H1 (cell line): Measurements from ENCODE around the gene TLR10. TPM values are rescaled to one million over a fixed set of nuclear protein-coding genes. Genes with fewer than 3 reads are reported as not detected.

ENCODE experiments used
- CTCF ChIA-PET: fragments of 300-600 bp; sonication (Branson Sonifier 250); formaldehyde crosslinking; loops from one replicate; lab custom pipeline; 2021; ENCODE audit not compliant: partially characterized antibody; lab: Charles Lee
- POLR2A ChIA-PET: fragments of 300-600 bp; sonication (Branson Sonifier 250); formaldehyde crosslinking; loops from one replicate; lab custom pipeline; 2021; ENCODE audit warnings: inconsistent platforms; ENCODE audit not compliant: partially characterized antibody; lab: Charles Lee
- DNase-seq, 2 experiments: peaks; one replicate each; pipeline versions ENCODE4 v3.0.0 to v3.0.0-alpha.2; 2010 to 2022; ENCODE audit warnings: low spot score in 2 of 2, low read depth in 1 of 2, mixed read lengths in 1 of 2
- FAIRE-seq: peaks from 2 replicates; lab custom pipeline; 2011; peaks lifted over from hg19 to GRCh38; lab: Jason Lieb, UNC
- H2AFZ ChIP-seq: 2 replicates; pipeline ENCODE4 v1.8.1; 2012; ENCODE audit warnings: low read length, inconsistent platforms
- H2AK5ac ChIP-seq: 2 replicates; pipeline ENCODE4 v1.6.1; 2013; ENCODE audit warnings: low read depth, low read length
- H2BK120ac ChIP-seq: replicated peaks from 2 replicates; pipeline ENCODE3; 2013; ENCODE audit warnings: low read depth, low read length, inconsistent platforms
- H2BK12ac ChIP-seq: 2 replicates; pipeline ENCODE4 v1.6.1; 2013; ENCODE audit warnings: low read depth, low read length
- H2BK15ac ChIP-seq: 2 replicates; pipeline ENCODE4 v1.6.1; 2013; ENCODE audit warnings: low read length
- H2BK20ac ChIP-seq: 2 replicates; pipeline ENCODE4 v1.6.1; 2013; ENCODE audit warnings: low read length
- H2BK5ac ChIP-seq: 2 replicates; pipeline ENCODE4 v1.6.1; 2013; ENCODE audit warnings: low read depth, low read length
- H3K14ac ChIP-seq: 2 replicates; pipeline ENCODE4 v1.6.1; 2013; ENCODE audit warnings: inconsistent platforms; ENCODE audit not compliant: insufficient read length
- H3K18ac ChIP-seq: 2 replicates; pipeline ENCODE4 v1.6.1; 2013; ENCODE audit warnings: low read length; ENCODE audit errors: extremely low read depth
- H3K23ac ChIP-seq: 2 replicates; pipeline ENCODE4 v1.6.1; 2013; ENCODE audit warnings: inconsistent platforms; ENCODE audit not compliant: insufficient read length
- H3K23me2 ChIP-seq: 2 replicates; pipeline ENCODE4 v1.6.1; 2013; ENCODE audit warnings: low read depth, low read length
- H3K27ac ChIP-seq: 2 replicates; pipeline ENCODE4 v1.6.1; 2011; ENCODE audit warnings: low read depth, low read length, inconsistent platforms
- H3K27me3 ChIP-seq, 4 experiments: replicated peaks in 1 of 4; 1 replicate in 1 of 4; 2 replicates in 3 of 4; pipeline versions ENCODE4 v1.6.1 to v1.8.1; 2011 to 2013; ENCODE audit warnings: low read length in 3 of 4, mild to moderate bottlenecking in 3 of 4, inconsistent platforms in 2 of 4, mixed read lengths in 2 of 4, moderate library complexity in 1 of 4; ENCODE audit not compliant: control insufficient read depth in 3 of 4, insufficient read depth in 3 of 4; ENCODE audit errors: extremely low read depth in 1 of 4
- H3K36me3 ChIP-seq, 4 experiments: 2 replicates each; pipeline versions ENCODE4 v1.6.1 to v1.8.1; 2011 to 2013; ENCODE audit warnings: mild to moderate bottlenecking in 4 of 4, low read length in 3 of 4, moderate library complexity in 2 of 4, control low read depth in 1 of 4, inconsistent platforms in 1 of 4; ENCODE audit not compliant: insufficient read depth in 4 of 4, control insufficient read depth in 2 of 4
- H3K4ac ChIP-seq: replicated peaks from 2 replicates; pipeline ENCODE3; 2013; ENCODE audit warnings: low read length, low read depth, mixed read lengths, inconsistent platforms; ENCODE audit not compliant: insufficient read length
- H3K4me1 ChIP-seq, 4 experiments: replicated peaks in 1 of 4; 1 replicate in 1 of 4; 2 replicates in 3 of 4; pipeline versions ENCODE4 v1.6.1 to v1.8.1; 2011 to 2013; ENCODE audit warnings: low read length in 3 of 4, inconsistent platforms in 2 of 4, mixed read lengths in 1 of 4; ENCODE audit not compliant: insufficient read depth in 4 of 4, control insufficient read depth in 3 of 4
- H3K4me2 ChIP-seq, 2 experiments: 2 replicates each; pipeline versions ENCODE4 v1.6.1 to v1.8.1; 2011 to 2013; ENCODE audit warnings: low read depth in 2 of 2, low read length in 2 of 2, control low read depth in 1 of 2, inconsistent platforms in 1 of 2, mild to moderate bottlenecking in 1 of 2; ENCODE audit not compliant: insufficient read depth in 1 of 2
- H3K4me3 ChIP-seq, 4 experiments: fragments of 200-600, 300-600 bp in 1 of 4; sonication (generic), shearing (Covaris generic), sonication (Bioruptor Twin) in 1 of 4; 2 replicates each; pipeline versions ENCODE4 v1.5.1 to v1.8.1; 2011 to 2016; ENCODE audit warnings: low read length in 4 of 4, low read depth in 3 of 4, control low read depth in 2 of 4, inconsistent platforms in 2 of 4, mild to moderate bottlenecking in 2 of 4, mixed read lengths in 1 of 4, moderate library complexity in 1 of 4; ENCODE audit not compliant: insufficient read depth in 2 of 4; ENCODE audit errors: extremely low read depth in 1 of 4
- H3K56ac ChIP-seq: replicated peaks from 2 replicates; pipeline ENCODE3; 2013; ENCODE audit warnings: low read depth, mild to moderate bottlenecking, mixed read lengths, low read length, inconsistent platforms; ENCODE audit not compliant: insufficient read length
- H3K79me1 ChIP-seq: 2 replicates; pipeline ENCODE4 v1.6.1; 2013; ENCODE audit warnings: low read depth, low read length, control low read depth
- H3K79me2 ChIP-seq, 2 experiments: 2 replicates each; pipeline versions ENCODE4 v1.6.1 to v1.8.1; 2012 to 2013; ENCODE audit warnings: low read length in 2 of 2, mild to moderate bottlenecking in 2 of 2, inconsistent platforms in 1 of 2; ENCODE audit not compliant: insufficient read depth in 2 of 2, control insufficient read depth in 1 of 2
- H3K9ac ChIP-seq, 4 experiments: replicated peaks in 1 of 4; 1 replicate in 1 of 4; 2 replicates in 3 of 4; pipeline versions ENCODE4 v1.6.1 to v1.8.1; 2011 to 2013; ENCODE audit warnings: low read depth in 3 of 4, low read length in 3 of 4, control low read depth in 2 of 4, mild to moderate bottlenecking in 2 of 4, moderate library complexity in 2 of 4, inconsistent platforms in 1 of 4; ENCODE audit errors: extremely low read depth in 1 of 4
- H3K9me3 ChIP-seq, 2 experiments: 2 replicates each; pipeline versions ENCODE4 v1.6.1 to v1.8.1; 2012 to 2013; ENCODE audit warnings: mild to moderate bottlenecking in 2 of 2, moderate library complexity in 2 of 2, control low read depth in 1 of 2, inconsistent platforms in 1 of 2, low read depth in 1 of 2, low read length in 1 of 2, mixed read lengths in 1 of 2; ENCODE audit not compliant: insufficient read depth in 2 of 2
- H4K20me1 ChIP-seq, 2 experiments: replicated peaks in 1 of 2; 2 replicates each; pipeline versions ENCODE3 to v1.8.1; 2011 to 2013; ENCODE audit warnings: inconsistent platforms in 2 of 2, low read length in 2 of 2, mild to moderate bottlenecking in 1 of 2; ENCODE audit not compliant: insufficient read depth in 2 of 2, control insufficient read depth in 1 of 2
- H4K5ac ChIP-seq: 2 replicates; pipeline ENCODE4 v1.6.1; 2013; ENCODE audit warnings: low read length, low read depth, mixed read lengths, inconsistent platforms; ENCODE audit not compliant: insufficient read length
- H4K8ac ChIP-seq: 2 replicates; pipeline ENCODE4 v1.8.0; 2013; ENCODE audit warnings: mild to moderate bottlenecking, moderate library complexity, low read length, inconsistent platforms; ENCODE audit not compliant: insufficient read depth; ENCODE audit errors: extremely low read depth
- H4K91ac ChIP-seq: replicated peaks from 2 replicates; pipeline ENCODE3; 2013; ENCODE audit warnings: low read length, mixed read lengths, inconsistent platforms; ENCODE audit not compliant: insufficient read length
- BCL11A ChIP-seq, 2 experiments: IDR thresholded peaks; one replicate each; pipeline ENCODE4 v1.6.1; 2011; ENCODE audit warnings: low read depth in 2 of 2, low read length in 2 of 2, mild to moderate bottlenecking in 2 of 2
- EP300 ChIP-seq, 2 experiments: IDR thresholded peaks; 1 replicate in 1 of 2; 2 replicates in 1 of 2; pipeline ENCODE4 v1.6.1; 2011 to 2012; ENCODE audit warnings: low read depth in 2 of 2, low read length in 2 of 2, mild to moderate bottlenecking in 2 of 2, borderline replicate concordance in 1 of 2, inconsistent platforms in 1 of 2, moderate library complexity in 1 of 2
- GTF2F1 ChIP-seq: IDR thresholded peaks from 2 replicates; pipeline ENCODE4 v1.6.1; 2012; ENCODE audit warnings: low read depth, low read length, improper control_type of control experiment, borderline replicate concordance
- KDM4A ChIP-seq: IDR thresholded peaks from one replicate; pipeline ENCODE4 v1.7.1; 2012; ENCODE audit warnings: low read depth, mild to moderate bottlenecking, moderate library complexity, low read length, inconsistent platforms; ENCODE audit not compliant: severe bottlenecking
- POLR2A ChIP-seq, 2 experiments: IDR thresholded peaks; 1 replicate in 1 of 2; 2 replicates in 1 of 2; pipeline ENCODE4 v1.6.1; 2011; ENCODE audit warnings: low read depth in 2 of 2, low read length in 2 of 2, mild to moderate bottlenecking in 2 of 2; ENCODE audit errors: control extremely low read depth in 1 of 2
- RAD21 ChIP-seq, 2 experiments: IDR thresholded peaks in 1 of 2; conservative IDR thresholded peaks in 1 of 2; 2 replicates each; pipeline ENCODE4 v1.6.1; 2011; ENCODE audit warnings: low read depth in 2 of 2, low read length in 2 of 2, improper control_type of control experiment in 1 of 2, inconsistent platforms in 1 of 2, mild to moderate bottlenecking in 1 of 2, moderate library complexity in 1 of 2
- SUZ12 ChIP-seq: fragments of 200-600 bp; sonication (generic); IDR thresholded peaks from 2 replicates; pipeline ENCODE4 v1.6.1; 2012; ENCODE audit warnings: mild to moderate bottlenecking, inconsistent platforms, low read length, moderate library complexity, mixed read lengths
- WGBS, 2 experiments: shearing (Covaris generic) in 1 of 2; methylation state at CpG; one replicate each; pipeline versions ENCODE4 v1.1.6 to v1.1.7; 2013 to 2015; ENCODE audit warnings: low lambda C conversion rate in 2 of 2, mixed read lengths in 2 of 2, inconsistent platforms in 1 of 2, low coverage in 1 of 2, missing lambda C conversion rate in 1 of 2; ENCODE audit not compliant: insufficient replicate concordance in 2 of 2, insufficient coverage in 1 of 2, insufficient read length in 1 of 2; ENCODE audit errors: extremely low coverage in 1 of 2, missing lambda C conversion rate in 1 of 2; 5-methylcytosine and 5-hydroxymethylcytosine counted together
- polyA plus RNA-seq, 7 experiments: library from polyadenylated mRNA; depleted of rRNA in 3 of 7; stranded (reverse) in 5 of 7; unstranded in 2 of 7; fragments of >200 nt in 5 of 7; fragments of 200-250 nt in 2 of 7; gene quantifications; 1 replicate in 5 of 7; 2 replicates in 1 of 7; 4 replicates in 1 of 7; pipeline versions ENCODE4 v1.2.1 to v1.2.3, GENCODE V29; 2011 to 2013; ENCODE audit warnings: missing spikeins in 2 of 7, mixed read lengths in 2 of 7
- total RNA-seq: library from RNA; stranded (reverse); fragmentation: NEBNext Ultra II Directional; extraction: Animal tissue kit (Norgen Biotek cat#: 25700); gene quantifications from 2 replicates; pipeline ENCODE4 v1.2.1, GENCODE V29; 2021
- TF ChIP-seq, protein P1 (sequence below), 3 experiments: IDR thresholded peaks; 1 replicate in 2 of 3; 2 replicates in 1 of 3; pipeline versions ENCODE4 v1.5.1 to v1.6.1; 2011; ENCODE audit warnings: low read length in 3 of 3, mild to moderate bottlenecking in 3 of 3, inconsistent platforms in 2 of 3, low read depth in 1 of 3, moderate library complexity in 1 of 3; ENCODE audit not compliant: insufficient read depth in 1 of 3; ENCODE audit errors: control extremely low read depth in 1 of 3

Gene TLR10
- total and polyA plus RNA-seq, 2 of the 8 experiments (the other 6 are each of a cell fraction or from before 2014, with no cell fraction given), result not detected

DNA sequence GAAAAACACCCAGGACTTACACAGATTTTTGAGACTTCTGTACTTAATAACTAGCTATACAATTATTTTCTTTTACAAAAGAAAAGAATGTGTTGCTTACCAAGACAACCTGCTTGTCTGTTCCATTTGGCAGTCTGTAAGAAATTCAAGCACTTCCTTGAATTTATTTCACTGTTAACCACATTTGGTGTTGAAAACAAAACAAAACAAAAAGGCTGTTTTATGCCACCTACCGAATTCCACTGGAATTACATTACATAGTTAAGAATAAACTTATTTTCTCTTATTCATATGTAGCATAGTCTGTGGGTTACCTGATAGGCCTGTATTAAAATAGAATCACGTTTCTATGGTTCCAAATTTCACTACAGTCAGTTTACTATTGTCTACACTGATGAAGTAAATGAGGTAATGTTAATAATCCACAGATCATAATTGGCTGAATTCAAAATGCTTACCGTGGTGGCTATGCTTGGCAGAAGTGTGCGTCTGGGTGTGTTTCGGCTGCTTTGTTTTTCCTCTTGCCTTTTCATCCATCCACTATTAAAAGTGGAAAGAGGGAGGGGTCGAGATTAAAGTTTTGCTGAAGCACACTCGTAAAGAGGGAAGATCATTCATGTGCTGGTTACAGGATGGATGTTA is 22.0 kb upstream of the TLR10 start, which contains the start of gene TLR1:
Gene TLR1 (minus strand): TSS at position 138 of the 642 bp plus-strand sequence. CDS start 5,960 bp downstream, outside the sequence.
- 69% methylated on average over 7 of the region's 7 CpGs; no CpG with 5 or more reads in 1 of the 2 experiments for WGBS, 2 experiments
- ChIA-PET CTCF (interaction anchor here (0.5 to 3.3 kb wide), 16 partner anchors 9 to 1717 kb away, joined by 3 to 26 read pairs (median 3); partner anchors contain the start of gene TLR10), POLR2A (no interaction called here)
- Histone ChIP-seq H3K14ac (no peak within 1 kb of the TSS), H3K56ac (no peak within 1 kb of the TSS), H3K4ac (no peak within 1 kb of the TSS), H2BK5ac (no peak within 1 kb of the TSS), H3K4me2 (no peak within 1 kb of the TSS), H2AK5ac (no peak within 1 kb of the TSS), H4K8ac (no peak within 1 kb of the TSS), H3K79me2 (no peaks in the 10 kb centered on the region), H3K79me1 (no peaks in the 10 kb centered on the region), H4K20me1 (no peaks in the 10 kb centered on the region), H2AFZ (no peak within 1 kb of the TSS), H3K23ac (no peak within 1 kb of the TSS), H3K36me3 (no peaks in the 10 kb centered on the region), H3K27ac (no peak within 1 kb of the TSS), H3K4me3 (no peak within 1 kb of the TSS), H2BK15ac (no peak within 1 kb of the TSS), H2BK12ac (no peak within 1 kb of the TSS), H4K91ac (no peak within 1 kb of the TSS), H4K5ac (no peak within 1 kb of the TSS), H3K4me1 (no peaks in the 10 kb centered on the region), H3K9ac (no peak within 1 kb of the TSS), H3K23me2 (no peaks in the 10 kb centered on the region), H2BK20ac (no peak within 1 kb of the TSS), H3K9me3 (peaks cover 12 to 23% of the 10 kb centered on the region in 2 experiments), H2BK120ac (no peak within 1 kb of the TSS), H3K18ac (no peak within 1 kb of the TSS), H3K27me3 (no peaks in the 10 kb centered on the region)
- DNase-seq, result no peak
- no peak for FAIRE-seq
- no peak for TF ChIP-seq SUZ12
- TF ChIP-seq KDM4A, result no peak
- TF ChIP-seq POLR2A (IDR thresholded peaks at IDR 0.05; ENCODE audit: control extremely low read depth in 1 of 2, low read depth in 2 of 2, low read length in 2 of 2), result no peak
- TF ChIP-seq, protein P1, sequence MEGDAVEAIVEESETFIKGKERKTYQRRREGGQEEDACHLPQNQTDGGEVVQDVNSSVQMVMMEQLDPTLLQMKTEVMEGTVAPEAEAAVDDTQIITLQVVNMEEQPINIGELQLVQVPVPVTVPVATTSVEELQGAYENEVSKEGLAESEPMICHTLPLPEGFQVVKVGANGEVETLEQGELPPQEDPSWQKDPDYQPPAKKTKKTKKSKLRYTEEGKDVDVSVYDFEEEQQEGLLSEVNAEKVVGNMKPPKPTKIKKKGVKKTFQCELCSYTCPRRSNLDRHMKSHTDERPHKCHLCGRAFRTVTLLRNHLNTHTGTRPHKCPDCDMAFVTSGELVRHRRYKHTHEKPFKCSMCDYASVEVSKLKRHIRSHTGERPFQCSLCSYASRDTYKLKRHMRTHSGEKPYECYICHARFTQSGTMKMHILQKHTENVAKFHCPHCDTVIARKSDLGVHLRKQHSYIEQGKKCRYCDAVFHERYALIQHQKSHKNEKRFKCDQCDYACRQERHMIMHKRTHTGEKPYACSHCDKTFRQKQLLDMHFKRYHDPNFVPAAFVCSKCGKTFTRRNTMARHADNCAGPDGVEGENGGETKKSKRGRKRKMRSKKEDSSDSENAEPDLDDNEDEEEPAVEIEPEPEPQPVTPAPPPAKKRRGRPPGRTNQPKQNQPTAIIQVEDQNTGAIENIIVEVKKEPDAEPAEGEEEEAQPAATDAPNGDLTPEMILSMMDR (IDR thresholded peaks at IDR 0.05; ENCODE audit: control extremely low read depth in 1 of 3, insufficient read depth in 1 of 3, low read depth in 1 of 3, low read length in 3 of 3), result peak in 1 of 3 experiments; percentile 16; a peak in 1 of 4 replicates
- peak in 1 of 2 experiments; percentile 7; a peak in 1 of 4 replicates for TF ChIP-seq RAD21 (IDR thresholded peaks at IDR 0.05 in 1 of 2, conservative IDR thresholded peaks at IDR 0.05 in 1 of 2; ENCODE audit: low read depth in 2 of 2, low read length in 2 of 2)
- TF ChIP-seq BCL11A (IDR thresholded peaks at IDR 0.05; ENCODE audit: low read depth in 2 of 2, low read length in 2 of 2), result no peak
- TF ChIP-seq GTF2F1, result no peak
- TF ChIP-seq EP300 (IDR thresholded peaks at IDR 0.05; ENCODE audit: borderline replicate concordance in 1 of 2, low read depth in 2 of 2, low read length in 2 of 2), result no peak
